Ureter (tissue), 1 donor: ENCODE measurements around the gene INHBC. TPM values are rescaled to one million over a fixed set of nuclear protein-coding genes. Genes with fewer than 3 reads are reported as not detected.

Source experiments
- DNase-seq: peaks from one replicate; pipeline ENCODE4 v3.0.0-alpha.2; 2020; ENCODE audit warnings: low spot score
- total RNA-seq: library from RNA; stranded (reverse); gene quantifications from one replicate; pipeline ENCODE4 v1.2.4, GENCODE V29; 2023
- donor health status: DM: yes; HTN: yes; CAD: no.

Gene INHBC
- total RNA-seq, 1 donor from 2014 or later, result not detected

DNA sequence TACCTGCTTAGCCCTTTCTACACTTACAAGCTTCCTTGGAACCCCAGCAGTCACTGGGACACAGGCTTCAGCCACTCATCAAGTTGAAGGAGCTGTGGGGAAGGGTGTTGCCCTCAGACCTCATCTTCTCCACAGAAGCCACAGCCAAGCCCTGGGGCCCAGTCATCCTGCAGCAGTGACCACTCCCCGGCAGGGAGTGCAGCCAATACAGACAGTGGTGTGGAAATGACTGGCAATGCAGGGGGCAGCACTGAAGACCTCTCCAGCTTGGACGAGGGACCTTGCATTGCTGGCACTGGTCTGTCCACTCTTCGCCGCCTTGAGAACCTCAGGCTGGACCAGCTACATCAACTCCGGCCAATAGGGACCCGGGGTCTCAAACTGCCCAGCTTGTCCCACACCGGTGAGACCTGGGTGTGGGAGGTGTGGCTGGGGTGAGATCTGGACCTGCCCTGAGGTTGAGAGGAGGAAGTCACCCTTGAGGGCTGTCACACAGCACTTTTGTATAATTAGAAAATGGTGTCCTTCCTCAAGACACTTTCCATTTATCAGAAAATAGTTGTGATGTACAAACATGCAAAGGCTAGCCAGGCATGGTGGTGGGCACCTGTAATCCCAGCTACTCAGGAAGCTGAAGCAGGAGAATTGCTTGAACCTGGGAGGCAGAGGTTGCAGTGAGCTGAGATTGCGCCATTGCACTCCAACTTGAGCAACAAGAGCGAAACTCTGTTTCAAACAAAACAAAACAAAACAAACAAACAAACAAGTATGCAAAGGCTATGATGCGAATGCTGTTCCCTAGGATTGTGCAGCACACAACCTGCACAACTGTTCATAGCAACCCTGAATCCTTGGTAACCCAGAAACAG is 34.9 kb downstream of the INHBC start:
- no peak for DNase-seq

DNA sequence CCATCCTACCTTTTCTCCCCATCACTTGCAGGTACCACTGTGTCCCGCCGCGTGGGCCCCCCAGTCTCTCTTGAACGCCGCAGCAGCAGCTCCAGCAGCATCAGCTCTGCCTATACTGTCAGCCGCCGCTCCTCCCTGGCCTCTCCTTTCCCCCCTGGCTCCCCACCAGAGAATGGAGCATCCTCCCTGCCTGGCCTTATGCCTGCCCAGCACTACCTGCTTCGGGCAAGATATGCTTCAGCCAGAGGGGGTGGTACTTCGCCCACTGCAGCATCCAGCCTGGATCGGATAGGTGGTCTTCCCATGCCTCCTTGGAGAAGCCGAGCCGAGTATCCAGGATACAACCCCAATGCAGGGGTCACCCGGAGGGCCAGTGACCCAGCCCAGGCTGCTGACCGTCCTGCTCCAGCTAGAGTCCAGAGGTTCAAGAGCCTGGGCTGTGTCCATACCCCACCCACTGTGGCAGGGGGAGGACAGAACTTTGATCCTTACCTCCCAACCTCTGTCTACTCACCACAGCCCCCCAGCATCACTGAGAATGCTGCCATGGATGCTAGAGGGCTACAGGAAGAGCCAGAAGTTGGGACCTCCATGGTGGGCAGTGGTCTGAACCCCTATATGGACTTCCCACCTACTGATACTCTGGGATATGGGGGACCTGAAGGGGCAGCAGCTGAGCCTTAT is 35.8 kb downstream of the INHBC start:
- no peak for DNase-seq

DNA sequence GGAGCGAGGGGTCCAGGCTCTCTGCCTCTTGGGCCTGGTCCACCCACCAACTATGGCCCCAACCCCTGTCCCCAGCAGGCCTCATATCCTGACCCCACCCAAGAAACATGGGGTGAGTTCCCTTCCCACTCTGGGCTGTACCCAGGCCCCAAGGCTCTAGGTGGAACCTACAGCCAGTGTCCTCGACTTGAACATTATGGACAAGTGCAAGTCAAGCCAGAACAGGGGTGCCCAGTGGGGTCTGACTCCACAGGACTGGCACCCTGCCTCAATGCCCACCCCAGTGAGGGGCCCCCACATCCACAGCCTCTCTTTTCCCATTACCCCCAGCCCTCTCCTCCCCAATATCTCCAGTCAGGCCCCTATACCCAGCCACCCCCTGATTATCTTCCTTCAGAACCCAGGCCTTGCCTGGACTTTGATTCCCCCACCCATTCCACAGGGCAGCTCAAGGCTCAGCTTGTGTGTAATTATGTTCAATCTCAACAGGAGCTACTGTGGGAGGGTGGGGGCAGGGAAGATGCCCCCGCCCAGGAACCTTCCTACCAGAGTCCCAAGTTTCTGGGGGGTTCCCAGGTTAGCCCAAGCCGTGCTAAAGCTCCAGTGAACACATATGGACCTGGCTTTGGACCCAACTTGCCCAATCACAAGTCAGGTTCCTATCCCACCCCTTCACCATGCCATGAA is 36.5 kb downstream of the INHBC start:
- DNase-seq, result no peak

DNA sequence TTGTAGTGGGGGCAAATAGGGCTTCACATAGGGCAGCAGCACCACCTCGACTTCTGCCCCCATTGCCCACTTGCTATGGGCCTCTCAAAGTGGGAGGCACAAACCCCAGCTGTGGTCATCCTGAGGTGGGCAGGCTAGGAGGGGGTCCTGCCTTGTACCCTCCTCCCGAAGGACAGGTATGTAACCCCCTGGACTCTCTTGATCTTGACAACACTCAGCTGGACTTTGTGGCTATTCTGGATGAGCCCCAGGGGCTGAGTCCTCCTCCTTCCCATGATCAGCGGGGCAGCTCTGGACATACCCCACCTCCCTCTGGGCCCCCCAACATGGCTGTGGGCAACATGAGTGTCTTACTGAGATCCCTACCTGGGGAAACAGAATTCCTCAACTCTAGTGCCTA is 37.1 kb downstream of the INHBC start:
- DNase-seq, result no peak

DNA sequence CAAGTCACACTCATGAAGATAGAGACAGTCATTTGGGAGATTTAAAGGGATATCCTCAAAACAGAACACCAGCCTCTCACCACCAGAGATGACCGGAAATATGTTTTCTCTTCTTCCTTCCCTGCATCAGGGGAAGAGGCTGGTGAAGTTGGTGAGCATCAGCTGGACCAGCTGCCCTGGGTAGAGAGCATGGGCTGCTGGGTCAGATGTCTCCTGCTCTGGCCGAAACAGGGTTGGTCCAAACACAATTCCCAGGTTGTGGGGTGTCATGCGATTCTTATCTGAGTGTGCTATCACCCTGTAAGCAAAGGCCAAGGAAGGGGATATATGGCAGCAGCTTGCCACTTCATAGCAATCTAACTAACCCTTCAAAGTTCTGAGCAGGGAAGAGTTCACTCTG is 37.8 kb downstream of the INHBC start:
- no peak for DNase-seq

DNA sequence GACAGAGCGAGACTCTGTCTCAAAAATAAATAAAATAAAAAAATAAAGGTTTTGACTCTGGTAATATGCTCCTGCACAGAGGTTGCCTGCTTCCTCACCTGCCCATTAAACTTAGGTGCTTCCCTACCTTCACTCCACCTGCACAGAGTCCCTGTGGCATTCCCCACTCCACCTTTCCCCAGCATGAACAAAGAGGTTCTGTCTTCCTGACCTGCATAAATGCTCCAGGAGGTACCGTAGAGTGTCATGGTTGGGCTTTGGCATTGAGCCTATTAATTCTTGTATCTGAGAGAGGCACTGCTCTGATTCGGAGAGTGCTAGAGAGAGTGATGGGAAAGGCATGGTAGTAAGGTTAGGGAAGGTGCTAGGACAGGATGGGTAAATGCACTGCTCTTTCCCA is 38.8 kb downstream of the INHBC start:
- no peak for DNase-seq

DNA sequence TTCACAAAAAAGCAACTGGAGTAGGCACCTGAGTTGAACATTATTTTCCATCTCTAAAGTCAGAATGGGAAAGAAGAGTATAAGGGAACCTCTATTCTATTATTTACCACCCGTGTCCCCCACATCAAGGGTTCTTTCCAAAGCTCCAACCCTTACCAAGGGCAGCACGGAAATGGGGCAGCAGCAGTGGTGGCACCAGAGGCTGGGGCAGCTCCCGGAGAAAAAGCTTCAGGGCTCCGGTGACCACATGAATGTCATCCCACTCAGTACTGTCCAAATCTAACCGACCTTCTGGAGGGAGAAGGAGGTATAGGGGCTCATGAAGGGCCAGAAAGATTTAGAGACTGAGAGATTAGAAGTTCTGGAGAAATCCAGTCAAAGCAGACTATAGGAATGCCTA is 39.3 kb downstream of the INHBC start:
- DNase-seq, result no peak

DNA sequence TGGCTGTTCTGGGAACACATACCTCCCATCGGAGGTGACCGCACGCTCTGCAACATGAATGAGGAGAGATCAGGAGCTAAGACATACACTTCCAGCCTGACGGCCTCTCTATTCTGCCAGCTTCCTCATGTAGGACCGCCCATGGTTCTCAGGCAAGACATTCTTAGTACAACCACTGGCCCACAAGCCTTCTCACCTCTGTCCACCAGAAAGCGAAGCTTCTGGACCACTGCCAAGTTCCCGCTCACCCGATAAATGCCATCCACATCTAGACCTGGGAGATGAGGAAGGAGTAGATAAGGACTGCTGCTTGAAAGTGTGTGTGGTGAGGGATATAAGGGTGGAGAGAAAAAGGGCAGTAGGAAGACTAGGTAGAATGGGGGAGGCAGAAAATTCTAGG is 39.8 kb downstream of the INHBC start:
- DNase-seq, result no peak

DNA sequence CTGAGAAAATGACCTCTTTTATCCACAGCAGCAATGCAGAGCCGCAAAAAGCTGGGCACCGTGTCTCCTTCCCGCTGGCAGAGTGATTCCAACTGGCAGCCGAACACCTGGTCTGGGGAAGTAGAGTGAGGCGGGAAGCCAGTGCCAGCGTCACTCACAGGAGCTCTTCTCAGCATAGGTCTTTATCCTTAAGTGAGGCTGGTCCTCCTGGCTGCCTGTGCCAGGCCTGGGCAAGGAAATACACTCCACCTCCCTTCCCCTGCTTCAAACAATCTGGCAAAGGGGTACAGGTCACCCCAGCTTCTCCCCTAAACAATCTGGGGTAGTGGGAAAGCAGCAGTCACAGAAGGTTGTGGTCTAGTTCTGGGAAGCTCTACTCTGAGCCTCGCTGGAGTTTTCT is 40.3 kb downstream of the INHBC start:
- no peak for DNase-seq

DNA sequence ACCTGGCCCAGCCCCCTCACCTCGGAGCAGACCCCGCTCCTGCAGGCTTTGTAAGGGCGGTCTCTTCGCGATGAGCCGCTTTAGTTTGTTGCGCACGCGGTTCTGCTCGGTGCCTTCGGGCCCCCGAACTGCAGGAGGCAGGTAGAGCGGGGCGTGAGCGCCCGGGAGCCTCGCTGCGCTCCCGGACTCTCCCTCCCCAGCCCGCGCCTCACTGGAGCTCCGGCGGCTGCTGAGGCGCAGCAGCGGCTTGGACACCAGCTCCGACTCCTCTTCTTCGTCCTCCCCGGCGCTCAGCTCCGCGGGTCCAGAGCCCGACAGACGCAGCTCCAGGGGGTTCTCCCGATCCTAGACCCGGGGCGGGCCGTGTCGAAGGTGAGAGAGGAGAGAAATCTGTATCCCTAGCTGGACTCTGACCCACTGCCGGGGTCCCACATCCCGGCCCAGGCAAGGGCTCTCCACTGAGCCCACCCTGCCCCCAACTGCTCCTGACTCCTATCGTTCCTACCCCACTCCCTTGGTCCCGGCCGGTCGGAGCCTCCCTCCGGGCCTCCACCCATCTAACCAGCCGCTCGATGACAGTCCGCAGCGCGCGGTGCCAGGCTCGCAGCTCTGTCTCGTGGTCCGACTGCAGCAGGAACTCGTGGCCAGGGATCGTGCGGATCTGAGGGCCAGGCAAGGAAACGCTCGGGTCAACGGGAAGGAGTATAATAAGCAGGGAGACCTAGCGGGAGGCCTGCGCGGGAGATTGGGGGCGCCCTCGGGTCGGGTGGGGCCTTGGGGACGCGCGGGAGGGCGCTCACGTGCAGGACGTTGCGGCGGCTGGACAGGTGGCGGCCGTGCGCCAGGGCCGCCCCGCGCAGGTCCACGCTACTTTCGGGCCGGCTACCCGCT is 40.9 kb downstream of the INHBC start:
- no peak for DNase-seq

DNA sequence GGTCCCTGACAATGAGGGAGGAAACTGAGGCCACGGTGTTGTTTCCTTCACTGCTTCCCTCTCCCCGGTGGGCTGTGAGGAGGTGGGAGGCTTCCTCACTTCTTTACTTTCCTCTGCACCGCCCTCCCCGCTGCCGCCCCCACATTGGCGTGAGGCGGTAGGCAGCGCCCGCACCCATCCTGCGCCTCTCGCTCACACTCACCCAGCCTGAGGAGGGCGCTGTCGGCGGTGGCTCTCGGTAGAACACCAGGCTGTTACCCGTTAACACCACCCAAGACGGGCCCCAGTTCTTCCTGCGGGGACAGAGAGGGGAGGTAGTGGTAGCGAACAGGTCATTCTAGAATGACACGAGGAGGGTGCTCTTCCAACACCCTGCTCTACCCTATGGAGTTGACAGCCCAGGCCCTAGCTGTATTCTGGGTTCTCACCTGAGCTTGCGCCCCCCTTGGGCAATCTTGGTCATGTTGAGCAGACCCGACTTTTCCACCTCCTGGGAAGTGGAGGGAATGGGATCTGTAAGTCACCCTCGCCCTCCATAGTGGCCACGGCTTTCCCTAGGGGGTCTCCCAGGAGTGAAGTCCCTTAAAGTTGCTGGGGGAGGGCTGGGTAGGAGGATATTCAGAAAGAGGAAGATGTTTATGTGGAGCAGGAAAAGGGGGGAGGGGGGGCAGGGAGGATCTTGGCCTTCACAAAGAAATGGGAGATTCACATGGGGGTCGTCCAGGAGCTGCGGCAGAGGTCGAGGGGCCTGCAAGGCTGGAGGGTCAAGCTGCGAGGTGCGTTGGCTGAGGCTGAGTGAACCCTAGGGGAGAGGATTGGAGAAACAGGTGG is 41.8 kb downstream of the INHBC start:
- no peak for DNase-seq

DNA sequence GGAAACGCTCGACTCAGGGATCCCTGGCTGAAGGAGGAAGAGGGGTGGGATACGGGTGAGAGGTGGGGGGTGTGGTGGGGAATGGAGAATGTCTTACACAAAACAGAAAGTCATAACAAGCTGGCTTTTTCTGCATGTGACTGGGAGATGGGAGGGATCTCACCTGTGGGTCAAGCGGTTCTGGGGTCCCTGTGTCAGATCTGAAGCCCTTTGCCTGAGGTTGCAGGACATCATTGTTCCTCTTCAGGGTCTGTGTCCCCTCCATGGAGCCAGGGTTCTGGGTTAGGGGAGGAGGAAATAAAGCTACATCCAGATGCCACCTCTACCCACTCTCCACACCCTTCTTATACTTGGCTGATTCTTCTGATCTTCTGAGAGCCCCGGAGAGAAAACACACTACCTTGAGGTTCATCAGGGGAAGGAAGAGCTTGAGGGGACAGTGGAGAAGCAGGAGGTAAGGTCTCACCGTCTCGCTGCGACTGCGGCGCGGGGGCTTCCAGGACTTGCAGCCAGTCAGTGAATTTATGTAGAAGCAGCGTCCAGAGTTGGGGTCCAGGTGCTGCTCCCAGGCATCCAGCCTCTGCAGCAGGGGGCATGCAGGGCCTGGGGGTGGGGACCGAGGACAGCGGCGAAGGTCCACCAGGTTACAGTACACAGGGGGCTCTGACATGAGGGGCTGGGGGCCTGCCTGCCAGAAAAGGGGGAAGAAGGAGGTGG is 42.6 kb downstream of the INHBC start:
- DNase-seq, result no peak

DNA sequence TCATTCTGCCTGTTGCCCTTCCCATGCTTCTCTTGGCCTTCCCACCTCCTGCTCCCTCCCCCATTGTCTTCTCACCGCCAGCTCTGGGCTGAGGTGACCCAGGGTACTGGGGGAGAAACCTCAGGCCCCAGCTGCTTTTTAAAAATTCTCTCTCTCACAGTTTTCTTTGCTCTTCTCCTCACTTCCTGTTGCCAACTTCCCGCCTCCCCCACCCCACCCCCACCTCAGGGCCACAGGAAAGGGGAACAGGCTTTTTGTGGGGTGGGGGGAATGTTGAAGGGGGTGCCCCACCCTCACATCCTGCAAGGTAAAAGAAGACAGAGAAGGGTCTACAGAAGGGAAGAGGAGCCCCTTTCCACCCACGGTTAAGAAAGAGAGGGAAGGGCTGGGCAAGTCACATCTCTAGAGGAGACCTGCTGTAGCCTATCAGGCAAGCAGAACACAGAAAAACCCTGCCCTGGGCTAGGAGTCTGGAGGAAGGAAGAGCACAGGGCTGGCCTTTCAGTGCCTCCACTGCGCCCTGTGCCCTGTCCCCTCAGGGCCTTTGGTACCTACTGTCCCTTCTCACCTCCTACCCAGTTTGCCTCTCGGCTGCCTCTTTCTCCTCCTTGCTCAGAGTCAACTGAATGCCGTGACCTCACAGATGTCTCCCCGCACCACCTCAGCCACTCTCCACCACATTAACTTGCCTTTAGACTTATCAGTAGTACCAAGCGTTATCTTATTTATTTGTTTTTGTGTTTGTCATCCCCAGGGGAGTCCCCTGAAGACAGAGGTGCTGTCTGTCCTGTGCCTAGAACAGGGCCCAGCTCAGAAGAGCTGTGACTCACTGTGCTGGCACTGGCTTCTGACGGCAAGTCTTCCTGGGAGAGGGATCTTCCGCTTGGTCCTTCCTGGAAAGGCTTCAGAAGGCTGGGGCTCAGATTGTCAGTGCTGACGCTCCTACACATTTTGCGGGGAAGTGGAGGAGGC is 43.4 kb downstream of the INHBC start:
- no peak for DNase-seq

DNA sequence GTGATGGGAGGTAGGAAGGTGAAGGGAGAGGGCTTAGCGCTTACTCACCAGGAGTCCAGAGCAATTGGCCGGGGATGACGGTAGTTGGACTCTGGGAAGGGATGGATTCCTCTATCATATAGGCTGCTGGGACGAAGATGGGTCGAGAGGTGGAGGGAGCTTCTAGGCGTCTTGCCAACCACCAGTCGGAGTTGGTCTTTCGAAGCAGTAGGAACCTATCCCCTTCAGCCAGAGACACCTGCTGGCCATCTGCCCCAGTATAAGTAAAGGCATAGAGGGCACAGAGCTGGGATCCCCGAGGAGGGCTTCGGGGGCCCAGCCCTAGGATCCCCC is 44.4 kb downstream of the INHBC start:
- DNase-seq, result no peak

DNA sequence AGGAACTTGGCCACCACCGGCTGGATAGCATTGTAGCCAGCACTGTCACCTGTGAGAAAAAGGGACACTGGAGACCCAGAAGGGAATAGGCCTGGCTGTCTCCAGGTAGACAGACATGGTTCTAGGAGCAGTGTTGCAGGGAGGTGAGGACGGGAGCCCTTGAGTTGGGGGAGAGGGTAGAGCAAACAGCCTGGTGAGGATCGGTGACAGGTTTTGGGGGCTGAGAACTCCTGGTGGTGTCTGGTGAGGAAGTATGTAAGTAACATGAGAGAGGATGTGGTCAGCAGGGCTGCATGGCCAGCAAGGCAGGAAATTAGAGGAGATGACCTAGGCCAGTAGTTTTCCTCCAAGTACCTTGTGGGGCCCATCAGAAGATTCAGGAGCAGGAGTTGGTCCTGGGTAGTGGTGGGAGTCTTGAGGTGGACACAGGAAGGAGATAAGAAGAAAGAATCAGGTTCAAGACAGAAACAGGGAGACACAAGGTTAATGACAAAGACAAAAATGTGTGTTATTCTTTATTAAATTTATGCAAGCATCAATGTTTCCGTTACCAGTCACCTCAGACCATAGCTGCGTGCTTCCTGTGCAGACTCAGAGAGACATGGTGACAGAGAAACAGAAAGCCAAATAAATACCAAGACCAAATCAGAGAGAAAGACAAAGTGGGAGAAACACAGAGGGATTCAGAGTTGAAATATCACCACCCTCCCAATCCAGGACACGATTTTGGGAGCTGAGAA is 45.0 kb downstream of the INHBC start, which contains the start of gene ARHGAP9:
TSS of gene ARHGAP9 (minus strand) at position 491 of the 740 bp plus-strand sequence. CDS start at position 31, 460 bp downstream.
- no peak for DNase-seq

DNA sequence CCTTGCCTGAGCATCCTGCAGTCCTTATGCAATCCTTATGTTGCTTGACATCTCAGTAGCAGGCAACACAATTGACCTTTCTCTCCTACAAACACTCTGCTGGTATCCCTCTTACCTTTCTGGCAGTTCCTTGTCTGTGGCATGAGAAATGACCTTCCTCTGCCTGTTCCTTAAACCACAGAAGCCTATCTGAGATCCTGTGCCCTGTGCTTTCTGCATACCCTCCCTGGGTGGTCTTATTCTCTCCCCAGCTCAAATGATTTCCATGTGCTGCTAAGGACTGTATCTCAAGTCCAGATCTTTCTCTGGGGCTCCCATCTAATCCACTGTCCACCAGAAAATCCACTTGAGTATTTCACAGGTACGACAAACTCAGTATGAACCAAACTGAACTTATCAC is 47.1 kb downstream of the INHBC start:
- DNase-seq, result no peak

DNA sequence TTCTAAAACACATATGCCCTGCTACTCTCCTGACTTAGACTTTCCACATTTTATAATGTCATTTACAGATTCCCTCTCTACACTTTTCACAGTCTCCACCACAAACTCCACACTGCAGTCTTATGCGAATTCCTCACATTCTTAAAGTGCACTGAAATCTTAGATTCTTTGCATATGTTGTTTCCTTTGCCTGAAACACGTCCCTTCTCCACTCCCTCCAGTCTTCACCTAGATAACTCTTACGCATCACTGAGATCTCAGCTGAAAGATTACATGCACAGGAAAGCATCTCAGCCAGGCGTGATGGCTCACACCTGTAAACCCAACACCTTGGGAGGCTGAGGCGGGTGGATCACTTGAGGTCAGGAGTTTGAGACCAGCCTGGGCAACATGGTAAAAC is 48.9 kb downstream of the INHBC start:
- no peak for DNase-seq

DNA sequence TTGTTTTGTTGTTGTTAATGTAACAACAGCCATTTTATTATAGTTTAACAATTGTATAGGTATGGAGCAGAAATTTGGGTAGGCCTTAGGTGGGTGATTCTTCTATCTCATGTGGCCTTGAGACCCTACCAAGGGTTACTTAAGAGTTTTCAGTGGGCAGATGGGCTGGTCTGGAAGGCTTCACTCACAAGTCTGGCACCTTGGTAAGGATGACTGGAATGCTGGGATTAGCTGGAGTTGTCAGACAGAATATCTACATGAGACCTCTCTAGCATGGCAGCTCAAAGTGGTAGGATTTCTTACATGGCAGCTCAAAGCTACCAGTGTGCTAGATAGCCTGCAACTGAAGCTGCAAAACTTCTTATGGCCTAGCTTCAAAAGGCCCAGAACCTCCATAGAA is 51.1 kb downstream of the INHBC start:
- no peak for DNase-seq
